EH (cell line): Measurements from ENCODE around the gene MED15.

Experiments
- DNase-seq: peaks from one replicate; pipeline ENCODE4 v3.0.0-alpha.2; 2015; ENCODE audit warnings: low read depth

Gene MED15

GRCh38 chr22:20625270-20625669, 117.9 kb downstream of the MED15 start:
- no peak for DNase-seq

GRCh38 chr22:20626811-20627210, 119.4 kb downstream of the MED15 start:
- DNase-seq, result no peak

GRCh38 chr22:20627432-20627831, 120.0 kb downstream of the MED15 start:
- DNase-seq, result no peak

GRCh38 chr22:20628081-20628939, 120.9 kb downstream of the MED15 start:
- DNase-seq, result no peak

- DNase-seq, result no peak
Observed at GRCh38 chr22:20629401-20629800, 122.0 kb downstream of the MED15 start.

GRCh38 chr22:20630873-20631617, 123.6 kb downstream of the MED15 start:
- no peak for DNase-seq

- no peak for DNase-seq
Observed at GRCh38 chr22:20632082-20632481, 124.7 kb downstream of the MED15 start.

- DNase-seq, result no peak
Observed at GRCh38 chr22:20632518-20632917, 125.1 kb downstream of the MED15 start.

- DNase-seq, result no peak
Observed at GRCh38 chr22:20634560-20635226, 127.3 kb downstream of the MED15 start.

GRCh38 chr22:20635227-20635591, 127.8 kb downstream of the MED15 start:
- DNase-seq, result no peak

- DNase-seq, result no peak
Observed at GRCh38 chr22:20636075-20636812, 128.8 kb downstream of the MED15 start.

- DNase-seq, result no peak
Observed at GRCh38 chr22:20636945-20637344, 129.5 kb downstream of the MED15 start.
